SH-SY5Y (cell line): ENCODE data around the gene KRTAP9-3.
"Not testable (repeated sequence)": the region's sequence is repeated elsewhere in the genome, so short reads cannot be mapped to it uniquely, and the experiment has no call there.

ENCODE experiments used
- GATA2 ChIP-seq: IDR thresholded peaks from 2 replicates; pipeline ENCODE4 v1.6.1; 2011; ENCODE audit warnings: mild to moderate bottlenecking, low read depth, low read length
- GATA3 ChIP-seq: IDR thresholded peaks from 2 replicates; pipeline ENCODE4 v1.6.1; 2011; ENCODE audit warnings: low read depth, mild to moderate bottlenecking, low read length, moderate library complexity

Gene KRTAP9-3

DNA sequence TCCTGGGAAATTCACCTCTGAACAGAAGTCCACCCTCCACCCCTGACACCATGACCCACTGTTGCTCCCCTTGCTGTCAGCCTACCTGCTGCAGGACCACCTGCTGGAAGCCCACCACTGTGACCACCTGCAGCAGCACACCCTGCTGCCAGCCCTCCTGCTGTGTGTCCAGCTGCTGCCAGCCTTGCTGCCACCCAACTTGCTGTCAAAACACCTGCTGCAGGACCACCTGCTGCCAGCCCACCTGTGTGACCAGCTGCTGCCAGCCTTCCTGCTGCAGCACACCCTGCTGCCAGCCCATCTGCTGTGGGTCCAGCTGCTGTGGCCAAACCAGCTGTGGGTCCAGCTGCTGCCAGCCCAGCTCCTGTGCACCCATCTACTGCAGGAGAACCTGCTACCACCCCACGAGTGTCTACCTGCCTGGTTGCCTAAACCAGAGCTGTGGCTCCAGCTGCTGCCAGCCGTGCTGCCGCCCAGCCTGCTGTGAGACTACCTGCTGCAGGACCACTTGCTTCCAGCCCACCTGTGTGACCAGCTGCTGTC, 43.5 kb downstream of the KRTAP9-3 start, which contains the start of gene KRTAP9-7:
Gene KRTAP9-7, plus strand, starts transcription at position 51 of the 543 bp plus-strand sequence. Its CDS starts 0 bp downstream, at position 51.
- not testable (repeated sequence) for TF ChIP-seq GATA3, GATA2

DNA sequence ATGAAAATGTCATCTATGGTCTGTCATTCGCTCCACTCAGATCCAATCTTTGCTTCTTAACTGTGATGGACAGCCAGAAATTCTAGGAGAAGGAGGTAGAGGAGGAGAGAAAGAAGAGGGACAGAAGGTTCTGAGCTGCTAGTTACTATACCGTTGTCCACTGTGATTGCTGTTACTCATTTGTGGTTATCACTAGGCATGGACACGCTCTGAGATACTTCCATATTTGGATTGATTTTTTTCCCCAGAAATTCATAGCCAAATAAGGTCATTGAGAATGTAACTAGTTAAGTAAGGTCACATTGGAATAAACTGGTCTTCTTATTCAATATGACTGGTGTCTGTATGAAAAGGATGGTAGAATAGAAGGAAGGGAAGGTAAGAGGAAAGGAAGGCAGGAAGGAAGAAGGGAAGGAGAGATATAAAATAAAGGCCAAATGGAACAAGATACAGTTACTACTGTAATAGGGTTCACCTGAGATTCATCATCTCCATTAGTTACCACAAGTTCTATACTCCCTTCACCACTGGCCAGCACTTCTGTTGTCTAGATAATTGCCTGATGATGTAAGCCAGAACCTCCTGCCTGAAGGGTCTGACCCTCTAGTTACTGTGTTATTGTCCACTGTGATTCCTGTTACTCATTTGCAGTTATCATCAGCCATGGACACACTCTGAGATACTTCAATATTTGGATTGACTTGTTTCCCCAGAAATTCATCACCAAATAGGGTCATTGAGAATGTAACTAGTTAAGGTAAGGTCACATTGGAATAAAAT, 46.1 kb downstream of the KRTAP9-3 start:
- TF ChIP-seq GATA3 (no peak), GATA2 (no peak)
